Hepatocyte (in vitro differentiated cells): ENCODE data around the gene AARSD1. TPM values are rescaled to one million over a fixed set of nuclear protein-coding genes. Genes with fewer than 3 reads are reported as not detected.
"Not testable (repeated sequence)": the region's sequence is repeated elsewhere in the genome, so short reads cannot be mapped to it uniquely, and the experiment has no call there.

ENCODE experiments used
- DNase-seq: peaks from one replicate; pipeline ENCODE4 v3.0.0-alpha.2; 2016; ENCODE audit warnings: low spot score
- H2AFZ ChIP-seq: fragments of 200-600 bp; sonication (generic); 2 replicates; pipeline ENCODE4 v1.6.0; 2016; ENCODE audit warnings: antibody characterized with exemption, mild to moderate bottlenecking
- H3K27ac ChIP-seq: fragments of 200-600 bp; sonication (generic); 2 replicates; pipeline ENCODE4 v1.5.1; 2016; ENCODE audit warnings: mild to moderate bottlenecking
- H3K27me3 ChIP-seq: fragments of 200-600 bp; sonication (generic); 2 replicates; pipeline ENCODE4 v1.6.1; 2016
- H3K36me3 ChIP-seq: fragments of 200-600 bp; sonication (generic); replicated peaks from 2 replicates; pipeline ENCODE4 v1.5.1; 2016; ENCODE audit warnings: low read depth; ENCODE audit not compliant: insufficient read depth
- H3K4me1 ChIP-seq: fragments of 200-600 bp; sonication (generic); 2 replicates; pipeline ENCODE4 v1.5.1; 2016; ENCODE audit warnings: mild to moderate bottlenecking, moderate library complexity; ENCODE audit not compliant: insufficient read depth
- H3K4me2 ChIP-seq: fragments of 200-600 bp; sonication (generic); 2 replicates; pipeline ENCODE4 v1.6.0; 2016
- H3K4me3 ChIP-seq: fragments of 200-600 bp; sonication (generic); 2 replicates; pipeline ENCODE4 v1.5.1; 2016; ENCODE audit warnings: mild to moderate bottlenecking
- H3K79me2 ChIP-seq: fragments of 200-600 bp; sonication (generic); 2 replicates; pipeline ENCODE4 v1.6.0; 2017; ENCODE audit warnings: mild to moderate bottlenecking
- H3K9me2 ChIP-seq: fragments of 200-600 bp; sonication (generic); replicated peaks from 2 replicates; pipeline ENCODE4 v1.6.0; 2017; ENCODE audit warnings: mild to moderate bottlenecking; ENCODE audit not compliant: insufficient read depth
- H3K9me3 ChIP-seq: fragments of 200-600 bp; sonication (generic); 2 replicates; pipeline ENCODE4 v1.5.1; 2016; ENCODE audit warnings: low read depth, mild to moderate bottlenecking
- H4K20me1 ChIP-seq: fragments of 200-600 bp; sonication (generic); 2 replicates; pipeline ENCODE4 v1.6.0; 2016; ENCODE audit warnings: mild to moderate bottlenecking; ENCODE audit not compliant: insufficient read depth, poor library complexity, severe bottlenecking
- EZH2 ChIP-seq: fragments of 200-600 bp; sonication (generic); IDR thresholded peaks from 2 replicates; pipeline ENCODE4 v1.6.1; 2016; ENCODE audit warnings: antibody characterized with exemption, mild to moderate bottlenecking, borderline replicate concordance
- EZH2phosphoT487 ChIP-seq: fragments of 200-600 bp; sonication (generic); IDR thresholded peaks from one replicate; pipeline ENCODE4 v1.6.1; 2018; ENCODE audit warnings: antibody characterized with exemption, mild to moderate bottlenecking, low read depth, moderate library complexity; ENCODE audit not compliant: unreplicated experiment, severe bottlenecking
- WGBS: methylation state at CpG from one replicate; pipeline ENCODE4 v1.1.6; 2016; ENCODE audit warnings: low lambda C conversion rate; ENCODE audit errors: missing lambda C conversion rate; 5-methylcytosine and 5-hydroxymethylcytosine counted together
- polyA plus RNA-seq: library from polyadenylated mRNA; unstranded; fragments of >200 nt; fragmentation: Nextera tagmentation; extraction: Ambion mirVana; gene quantifications from 2 replicates; pipeline ENCODE4 v1.2.1, GENCODE V29; 2016
- total RNA-seq: library from RNA; depleted of rRNA; stranded (reverse); fragments of >200 nt; gene quantifications from 2 replicates; pipeline ENCODE4 v1.2.3, GENCODE V29; 2014
- TF ChIP-seq, protein P1 (sequence below): fragments of 200-600 bp; sonication (generic); IDR thresholded peaks from 2 replicates; pipeline ENCODE4 v1.5.1; 2016; ENCODE audit warnings: antibody characterized with exemption, mild to moderate bottlenecking; ENCODE audit not compliant: poor library complexity

The AARSD1 gene
- total and polyA plus RNA-seq, 2 experiments from 2014 or later = 25.8 to 41.0 TPM

DNA sequence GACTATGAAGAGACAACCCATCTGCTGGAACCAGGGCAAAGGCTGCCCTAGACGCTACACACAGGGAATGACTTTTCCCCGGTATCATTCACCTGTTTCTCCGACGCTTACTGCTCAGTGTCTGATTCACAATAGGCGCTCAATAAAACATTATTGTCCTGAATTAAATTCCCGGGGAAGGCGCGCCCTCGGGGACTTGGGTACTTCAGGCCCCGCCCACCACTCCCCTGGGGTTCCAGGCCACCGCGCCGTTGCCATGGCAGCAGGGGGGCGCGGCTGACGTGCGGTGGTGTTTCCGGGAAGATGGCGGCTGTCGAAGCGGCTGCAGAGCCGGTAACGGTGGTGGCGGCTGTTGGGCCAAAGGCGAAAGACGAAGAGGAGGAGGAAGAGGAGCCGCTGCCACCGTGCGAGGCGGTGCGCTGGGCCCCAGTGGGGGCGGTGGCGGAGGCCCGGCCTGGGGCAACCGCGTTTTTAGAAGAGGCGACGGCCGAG lies 16.1 kb upstream of the AARSD1 start, which contains the start of gene RUNDC1:
RUNDC1 (plus strand) TSS at position 292 of the 492 bp plus-strand sequence; CDS start at position 304, 12 bp downstream.
- Histone ChIP-seq H3K79me2 (peaks cover 44% of the 10 kb centered on the region), H3K4me1 (peaks cover 6% of the 10 kb centered on the region), H3K4me3 (peak within 1 kb of the TSS; percentile 84), H3K36me3 (no peaks in the 10 kb centered on the region), H2AFZ (peak within 1 kb of the TSS; percentile 88), H3K9me2 (no peaks in the 10 kb centered on the region), H3K27me3 (no peaks in the 10 kb centered on the region), H3K27ac (peak within 1 kb of the TSS; percentile 96), H3K9me3 (no peaks in the 10 kb centered on the region), H3K4me2 (peak within 1 kb of the TSS; percentile 91), H4K20me1 (peaks cover 5% of the 10 kb centered on the region)
- WGBS = 2% methylated on average over 26 of the region's 39 CpGs
- TF ChIP-seq, protein P1, sequence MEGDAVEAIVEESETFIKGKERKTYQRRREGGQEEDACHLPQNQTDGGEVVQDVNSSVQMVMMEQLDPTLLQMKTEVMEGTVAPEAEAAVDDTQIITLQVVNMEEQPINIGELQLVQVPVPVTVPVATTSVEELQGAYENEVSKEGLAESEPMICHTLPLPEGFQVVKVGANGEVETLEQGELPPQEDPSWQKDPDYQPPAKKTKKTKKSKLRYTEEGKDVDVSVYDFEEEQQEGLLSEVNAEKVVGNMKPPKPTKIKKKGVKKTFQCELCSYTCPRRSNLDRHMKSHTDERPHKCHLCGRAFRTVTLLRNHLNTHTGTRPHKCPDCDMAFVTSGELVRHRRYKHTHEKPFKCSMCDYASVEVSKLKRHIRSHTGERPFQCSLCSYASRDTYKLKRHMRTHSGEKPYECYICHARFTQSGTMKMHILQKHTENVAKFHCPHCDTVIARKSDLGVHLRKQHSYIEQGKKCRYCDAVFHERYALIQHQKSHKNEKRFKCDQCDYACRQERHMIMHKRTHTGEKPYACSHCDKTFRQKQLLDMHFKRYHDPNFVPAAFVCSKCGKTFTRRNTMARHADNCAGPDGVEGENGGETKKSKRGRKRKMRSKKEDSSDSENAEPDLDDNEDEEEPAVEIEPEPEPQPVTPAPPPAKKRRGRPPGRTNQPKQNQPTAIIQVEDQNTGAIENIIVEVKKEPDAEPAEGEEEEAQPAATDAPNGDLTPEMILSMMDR = no peak
- no peak for TF ChIP-seq EZH2
- no peak for TF ChIP-seq EZH2phosphoT487
- DNase-seq = peak; percentile 97

DNA sequence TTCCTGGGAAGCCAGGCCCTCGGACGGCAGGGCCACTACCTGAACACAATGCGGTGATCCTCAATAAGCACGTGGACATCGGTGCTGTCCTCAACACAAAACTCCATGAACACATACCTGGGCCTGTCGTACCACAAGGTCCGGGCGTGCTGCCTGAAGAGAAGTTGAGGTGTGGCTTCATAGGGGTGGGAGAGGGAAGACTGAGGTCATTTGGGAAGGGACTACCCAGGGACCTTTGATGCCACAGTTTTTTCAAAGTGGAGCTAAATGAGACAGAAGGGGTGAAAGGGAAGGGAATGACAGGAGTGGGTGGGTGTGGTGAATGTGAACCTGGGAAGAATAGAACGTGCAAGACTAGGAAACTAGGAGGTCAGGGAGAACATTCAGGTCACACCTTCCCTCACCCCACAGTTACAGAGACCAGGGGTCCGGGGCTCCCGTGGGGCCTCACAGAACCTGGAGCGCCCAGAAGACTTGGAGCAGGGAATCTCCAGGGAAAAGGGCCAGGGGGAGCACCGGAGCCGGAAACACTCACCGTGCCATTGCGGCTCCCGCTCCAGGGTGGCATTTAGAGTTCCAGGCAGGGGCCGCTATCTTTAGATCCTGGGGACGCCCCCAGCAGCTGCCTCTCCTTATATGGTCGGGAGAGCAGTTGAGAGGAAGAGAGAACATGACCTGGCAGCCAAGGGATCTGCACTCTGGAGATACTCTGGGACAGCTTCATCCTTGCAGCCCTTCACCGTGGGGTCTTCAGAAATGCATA lies 15.4 kb upstream of the AARSD1 start, which contains the start of gene PTGES3L:
PTGES3L (minus strand) TSS at position 570 of the 763 bp plus-strand sequence; CDS start at position 543, 27 bp downstream.
- Histone ChIP-seq H3K27ac (peak within 1 kb of the TSS; percentile 96), H3K4me2 (peak within 1 kb of the TSS; percentile 91), H4K20me1 (peaks cover 5% of the 10 kb centered on the region), H3K79me2 (peaks cover 39% of the 10 kb centered on the region), H3K9me3 (no peaks in the 10 kb centered on the region), H3K4me3 (peak within 1 kb of the TSS; percentile 84), H3K4me1 (peaks cover 6% of the 10 kb centered on the region), H3K27me3 (no peaks in the 10 kb centered on the region), H3K9me2 (no peaks in the 10 kb centered on the region), H2AFZ (peak within 1 kb of the TSS; percentile 88), H3K36me3 (no peaks in the 10 kb centered on the region)
- DNase-seq = peak; percentile 71
- WGBS = 38% methylated on average over 21 of the region's 21 CpGs
- TF ChIP-seq EZH2 = no peak
- TF ChIP-seq EZH2phosphoT487 = no peak
- TF ChIP-seq, protein P1 = no peak

DNA sequence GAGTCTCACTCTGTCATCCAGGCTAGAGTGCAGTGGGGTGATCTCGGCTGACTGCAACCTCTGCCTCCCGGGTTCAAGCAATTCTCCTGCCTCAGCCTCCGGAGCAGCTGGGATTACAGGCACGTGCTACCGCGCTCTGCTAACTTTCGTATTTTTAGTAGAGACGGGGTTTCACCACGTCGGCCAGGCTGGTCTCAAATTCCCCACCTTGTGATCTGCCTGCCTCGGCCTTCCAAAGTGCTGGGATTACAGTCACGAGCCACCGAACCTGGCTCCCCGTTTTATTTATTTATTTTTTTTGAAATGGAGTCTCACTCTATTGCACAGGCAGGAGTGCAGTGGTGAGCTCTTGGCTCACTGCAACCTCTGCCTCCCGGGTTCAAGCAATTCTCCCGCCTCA lies 11.4 kb upstream of the AARSD1 start:
- not testable (repeated sequence) for H3K27me3 ChIP-seq, H3K9me2 ChIP-seq, DNase-seq, H3K27ac ChIP-seq, H3K36me3 ChIP-seq, H3K79me2 ChIP-seq, H3K4me2 ChIP-seq, H3K4me3 ChIP-seq, H3K4me1 ChIP-seq, H4K20me1 ChIP-seq, H3K9me3 ChIP-seq, H2AFZ ChIP-seq
- 85% methylated on average over 16 of the region's 16 CpGs for WGBS

DNA sequence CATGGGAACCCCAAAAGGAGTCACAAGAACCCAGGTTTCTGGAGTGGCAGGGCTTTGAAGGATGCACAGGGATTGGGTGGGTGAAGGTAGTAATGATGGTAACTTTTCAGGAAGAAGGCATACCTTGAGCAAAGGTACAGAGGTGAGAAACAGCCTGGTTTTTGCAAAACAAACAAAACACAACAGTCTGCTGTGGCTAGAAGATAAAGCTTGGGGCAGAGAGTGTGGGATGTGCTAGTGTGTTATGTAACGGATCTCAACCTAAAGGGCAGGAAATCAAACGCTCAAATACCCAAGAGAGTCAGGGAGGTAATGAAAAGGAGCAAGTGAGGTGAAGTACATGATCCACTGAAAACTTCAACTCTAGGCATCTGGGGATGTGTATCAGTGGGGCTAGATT lies 11.0 kb upstream of the AARSD1 start:
- DNase-seq = no peak
- no peaks in the 10 kb centered on the region for H3K9me2 ChIP-seq
- H3K4me1 ChIP-seq = no peaks in the 10 kb centered on the region
- no peak overlapping the region for H2AFZ ChIP-seq
- no peak overlapping the region for H3K4me3 ChIP-seq
- H3K4me2 ChIP-seq = no peak overlapping the region
- peaks cover 2% of the 10 kb centered on the region for H3K79me2 ChIP-seq
- TF ChIP-seq, protein P1 = no peak
- TF ChIP-seq EZH2phosphoT487 (no peak), EZH2 (no peak)
- H3K9me3 ChIP-seq = no peaks in the 10 kb centered on the region
- H4K20me1 ChIP-seq = no peaks in the 10 kb centered on the region
- H3K27ac ChIP-seq = no peak overlapping the region
- no peaks in the 10 kb centered on the region for H3K36me3 ChIP-seq
- WGBS = 52% methylated on average over 2 of the region's 2 CpGs
- H3K27me3 ChIP-seq = no peaks in the 10 kb centered on the region

DNA sequence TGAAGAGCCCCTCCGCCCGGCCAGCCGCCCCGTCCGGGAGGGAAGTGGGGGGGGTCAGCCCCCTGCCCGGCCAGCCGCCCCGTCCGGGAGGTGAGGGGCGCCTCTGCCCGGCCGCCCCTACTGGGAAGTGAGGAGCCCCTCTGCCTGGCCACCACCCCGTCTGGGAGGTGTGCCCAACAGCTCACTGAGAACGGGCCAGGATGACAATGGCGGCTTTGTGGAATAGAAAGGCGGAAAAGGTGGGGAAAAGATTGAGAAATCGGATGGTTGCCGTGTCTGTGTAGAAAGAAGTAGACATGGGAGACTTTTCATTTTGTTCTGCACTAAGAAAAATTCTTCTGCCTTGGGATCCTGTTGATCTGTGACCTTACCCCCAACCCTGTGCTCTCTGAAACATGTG lies 9.1 kb upstream of the AARSD1 start:
- H3K9me3 ChIP-seq, H2AFZ ChIP-seq, H3K4me1 ChIP-seq, H3K79me2 ChIP-seq, H3K4me2 ChIP-seq, H3K36me3 ChIP-seq, H3K27me3 ChIP-seq, H4K20me1 ChIP-seq, H3K27ac ChIP-seq, DNase-seq, H3K9me2 ChIP-seq, H3K4me3 ChIP-seq: not testable (repeated sequence)
- WGBS = 86% methylated on average over 6 of the region's 18 CpGs
